Measurements from ENCODE around the gene CCDC187. TPM values are rescaled to one million over a fixed set of nuclear protein-coding genes. Genes with fewer than 3 reads are reported as not detected.

CCDC187 gene
- total RNA-seq, 4 donors from 2014 or later = 0.40 to 1.1 (median 0.41) TPM; not detected in 1

DNA sequence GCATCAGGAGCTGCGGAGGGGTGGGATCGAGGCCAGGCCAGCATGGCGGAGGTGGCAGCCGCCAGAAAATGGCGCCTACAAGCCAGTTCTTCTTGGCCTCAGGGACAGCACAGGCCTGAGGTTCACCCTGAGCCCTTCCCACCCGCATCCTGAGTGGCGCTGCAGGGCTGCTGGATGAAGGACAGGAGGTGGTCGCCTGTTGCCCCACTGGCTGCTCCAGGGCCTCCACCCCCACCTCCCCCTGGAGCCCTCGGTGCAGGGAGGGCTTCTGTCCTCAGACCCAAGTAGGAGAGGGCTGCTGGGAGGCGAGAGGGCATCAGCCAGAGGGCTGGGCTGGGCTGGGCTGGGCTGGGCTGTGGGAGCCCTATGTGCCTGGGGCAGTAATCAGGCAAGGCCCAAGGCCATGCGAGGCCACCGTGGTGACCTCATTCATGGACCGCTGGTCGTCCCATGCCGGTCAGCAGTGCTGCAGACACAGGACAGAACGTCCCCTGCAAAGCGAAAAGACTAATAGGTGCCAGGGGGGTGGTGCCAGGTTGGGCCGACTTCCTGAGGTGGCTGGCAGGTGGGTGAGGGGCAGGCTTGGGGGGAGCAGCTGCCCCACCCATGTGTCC, 37.3 kb upstream of the CCDC187 start:
- Histone ChIP-seq H3K36me3 (no peaks in the 10 kb centered on the region), H3K27ac (no peak overlapping the region), H3K27me3 (peaks cover 8% of the 10 kb centered on the region), H3K4me1 (peaks cover 11 to 30% (median 19%) of the 10 kb centered on the region in 4 donors), H3K9me3 (no peaks in the 10 kb centered on the region), H3K4me3 (no peak overlapping the region)
- intact Hi-C loops (cut with DNase I; ENCODE audit: low total_unique reads) (no loop called here), in situ Hi-C loops (cut with MboI; ENCODE audit: low pct_ligation_motif_present in 1 of 4, low pct_unique_long_range_greater_than_20kb in 1 of 4, low sequenced_read_pairs in 3 of 4) (no loop called here)
- WGBS, 2 donors (ENCODE audit: low coverage in 1 of 2) = 87% methylated on average over 18 of the region's 18 CpGs; no CpG with 5 or more reads in 1 of the 2 donors
- TF ChIP-seq, protein P1, sequence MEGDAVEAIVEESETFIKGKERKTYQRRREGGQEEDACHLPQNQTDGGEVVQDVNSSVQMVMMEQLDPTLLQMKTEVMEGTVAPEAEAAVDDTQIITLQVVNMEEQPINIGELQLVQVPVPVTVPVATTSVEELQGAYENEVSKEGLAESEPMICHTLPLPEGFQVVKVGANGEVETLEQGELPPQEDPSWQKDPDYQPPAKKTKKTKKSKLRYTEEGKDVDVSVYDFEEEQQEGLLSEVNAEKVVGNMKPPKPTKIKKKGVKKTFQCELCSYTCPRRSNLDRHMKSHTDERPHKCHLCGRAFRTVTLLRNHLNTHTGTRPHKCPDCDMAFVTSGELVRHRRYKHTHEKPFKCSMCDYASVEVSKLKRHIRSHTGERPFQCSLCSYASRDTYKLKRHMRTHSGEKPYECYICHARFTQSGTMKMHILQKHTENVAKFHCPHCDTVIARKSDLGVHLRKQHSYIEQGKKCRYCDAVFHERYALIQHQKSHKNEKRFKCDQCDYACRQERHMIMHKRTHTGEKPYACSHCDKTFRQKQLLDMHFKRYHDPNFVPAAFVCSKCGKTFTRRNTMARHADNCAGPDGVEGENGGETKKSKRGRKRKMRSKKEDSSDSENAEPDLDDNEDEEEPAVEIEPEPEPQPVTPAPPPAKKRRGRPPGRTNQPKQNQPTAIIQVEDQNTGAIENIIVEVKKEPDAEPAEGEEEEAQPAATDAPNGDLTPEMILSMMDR (IDR thresholded peaks at IDR 0.05) = no peak
- TF ChIP-seq POLR2AphosphoS5 (IDR thresholded peaks at IDR 0.05) (no peak), EP300 (IDR thresholded peaks at IDR 0.05; ENCODE audit: low read depth) (no peak)
- DNase-seq = no peak

DNA sequence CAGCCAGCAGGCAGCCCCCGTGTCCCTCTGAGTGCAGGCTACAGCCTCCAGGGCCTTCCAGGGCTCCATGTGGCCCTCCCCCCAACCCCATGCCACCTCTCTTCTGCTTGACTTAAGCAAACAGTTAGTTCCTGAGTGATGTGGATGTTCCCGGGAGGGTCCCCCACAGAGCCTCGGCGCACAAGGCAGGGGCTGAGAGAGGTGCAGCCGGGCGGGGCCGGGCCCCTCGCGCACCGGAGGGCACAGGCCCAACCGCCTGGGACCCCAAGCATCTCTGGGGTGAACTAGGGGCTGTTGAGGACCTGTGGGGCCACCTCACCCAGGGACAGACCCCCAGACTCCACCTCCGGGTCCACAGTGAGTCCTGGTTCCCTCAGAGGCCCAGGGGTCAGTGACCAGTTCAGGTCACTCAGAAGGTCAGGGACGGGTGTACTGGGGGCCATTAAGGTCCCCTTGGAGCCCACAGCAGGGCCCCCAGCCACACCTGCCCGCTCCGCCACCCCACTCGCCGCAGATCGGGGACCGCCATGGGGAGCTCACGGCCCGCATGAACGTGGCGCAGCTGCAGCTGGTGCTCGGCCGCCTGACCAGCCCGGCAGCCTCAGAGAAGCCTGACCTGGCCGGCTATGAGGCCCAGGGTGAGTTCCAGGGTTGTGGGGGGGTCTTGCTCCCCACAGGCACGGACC, 36.6 kb upstream of the CCDC187 start:
- in situ Hi-C loops (cut with MboI; ENCODE audit: low pct_ligation_motif_present in 1 of 4, low pct_unique_long_range_greater_than_20kb in 1 of 4, low sequenced_read_pairs in 3 of 4) (no loop called here), intact Hi-C loops (cut with DNase I; ENCODE audit: low total_unique reads) (no loop called here)
- no peak overlapping the region for H3K27ac ChIP-seq
- WGBS, 2 donors (ENCODE audit: low coverage in 1 of 2) = 90% methylated on average over 28 of the region's 28 CpGs; no CpG with 5 or more reads in 1 of the 2 donors
- no peaks in the 10 kb centered on the region for H3K9me3 ChIP-seq
- no peaks in the 10 kb centered on the region for H3K36me3 ChIP-seq
- peaks cover 8% of the 10 kb centered on the region for H3K27me3 ChIP-seq
- H3K4me1 ChIP-seq = peaks cover 11 to 24% (median 16%) of the 10 kb centered on the region in 4 donors
- H3K4me3 ChIP-seq = no peak overlapping the region
- TF ChIP-seq POLR2A (IDR thresholded peaks at IDR 0.05) (no peak), EP300 (IDR thresholded peaks at IDR 0.05; ENCODE audit: low read depth) (no peak)
- DNase-seq = no peak

GRCh38 chr9:136339958-136340310, 36.0 kb upstream of the CCDC187 start:
- H3K27me3 ChIP-seq = peaks cover 8% of the 10 kb centered on the region
- H3K4me3 ChIP-seq = no peak overlapping the region
- H3K4me1 ChIP-seq = peaks cover 11 to 19% (median 15%) of the 10 kb centered on the region in 4 donors
- H3K9me3 ChIP-seq = no peaks in the 10 kb centered on the region
- intact Hi-C loops (cut with DNase I; ENCODE audit: low total_unique reads) (loop anchor here (2.0 to 10.0 kb wide), 2 partner anchors 25 to 65 kb away; partner anchors contain the start of gene SNAPC4), in situ Hi-C loops (cut with MboI; ENCODE audit: low pct_ligation_motif_present in 1 of 4, low pct_unique_long_range_greater_than_20kb in 1 of 4, low sequenced_read_pairs in 3 of 4) (no loop called here)
- TF ChIP-seq POLR2A (IDR thresholded peaks at IDR 0.05) (no peak), POLR2AphosphoS5 (IDR thresholded peaks at IDR 0.05) (no peak), EP300 (IDR thresholded peaks at IDR 0.05; ENCODE audit: low read depth) (no peak)
- TF ChIP-seq, protein P1 (IDR thresholded peaks at IDR 0.05) = no peak
- WGBS, 2 donors (ENCODE audit: low coverage in 1 of 2) = 83% methylated on average over 12 of the region's 12 CpGs; no CpG with 5 or more reads in 1 of the 2 donors
- no peaks in the 10 kb centered on the region for H3K36me3 ChIP-seq
- no peak for DNase-seq
- H3K27ac ChIP-seq = no peak overlapping the region

- Histone ChIP-seq H3K4me3 (no peak overlapping the region), H3K4me1 (peaks cover 11 to 16% (median 15%) of the 10 kb centered on the region in 4 donors), H3K36me3 (no peaks in the 10 kb centered on the region), H3K9me3 (no peaks in the 10 kb centered on the region), H3K27me3 (peaks cover 8% of the 10 kb centered on the region), H3K27ac (no peak overlapping the region)
- peak; percentile 79 for DNase-seq
- WGBS, 2 donors (ENCODE audit: low coverage in 1 of 2) = 58 to 79% methylated on average over 2 to 24 of the region's 32 CpGs
- intact Hi-C loops (cut with DNase I; ENCODE audit: low total_unique reads) = loop anchor here (2.0 to 10.0 kb wide), 2 partner anchors 25 to 65 kb away; partner anchors contain the start of gene SNAPC4
- in situ Hi-C loops (cut with MboI; ENCODE audit: low pct_ligation_motif_present in 1 of 4, low pct_unique_long_range_greater_than_20kb in 1 of 4, low sequenced_read_pairs in 3 of 4) = no loop called here
- no peak for TF ChIP-seq POLR2AphosphoS5 (IDR thresholded peaks at IDR 0.05)
- TF ChIP-seq POLR2A (IDR thresholded peaks at IDR 0.05) = no peak
- TF ChIP-seq EP300 (IDR thresholded peaks at IDR 0.05; ENCODE audit: low read depth) = no peak
- TF ChIP-seq, protein P1 (IDR thresholded peaks at IDR 0.05) = peak; percentile 89 to 96 (median 93)
Measured at GRCh38 chr9:136339173-136339957, 35.5 kb upstream of the CCDC187 start.

All from transverse colon (tissue), 4 donors.